OCI-LY7 (cell line): ENCODE results near the gene SORCS1. TPM values are rescaled to one million over a fixed set of nuclear protein-coding genes. Genes with fewer than 3 reads are reported as not detected.

Source experiments
- BruUV-seq: library from RNA; stranded (reverse); fragments of 400-500 nt; replicated peaks from 2 replicates; lab custom pipeline; 2021; lab: Mats Ljungman, UMichigan
- CTCF ChIA-PET: fragments of 300-600 bp; sonication (Branson Sonifier 250); formaldehyde crosslinking; loops from one replicate; lab custom pipeline; 2022; ENCODE audit warnings: antibody characterized with exemption; ENCODE audit not compliant: unreplicated experiment; lab: Charles Lee
- POLR2A ChIA-PET: fragments of 300-600 bp; sonication (Branson Sonifier 250); formaldehyde crosslinking; loops from one replicate; lab custom pipeline; 2022; ENCODE audit warnings: antibody characterized with exemption; lab: Charles Lee
- DNase-seq: peaks from one replicate; pipeline ENCODE4 v3.0.0-alpha.2; 2015; ENCODE audit warnings: low spot score
- H2AFZ ChIP-seq: fragments of 200-600 bp; sonication (generic), shearing (Covaris generic); 2 replicates; pipeline ENCODE4 v1.6.1; 2014; ENCODE audit warnings: mild to moderate bottlenecking, antibody characterized with exemption, low read length, moderate library complexity
- H3K27ac ChIP-seq: fragments of 200-600 bp; sonication (generic); 2 replicates; pipeline ENCODE4 v1.5.1; 2014; ENCODE audit warnings: mixed run types, low read depth, mild to moderate bottlenecking, moderate library complexity, low read length, inconsistent platforms; ENCODE audit not compliant: poor library complexity, severe bottlenecking
- H3K36me3 ChIP-seq: fragments of 200-600 bp; sonication (generic); 2 replicates; pipeline ENCODE4 v1.6.1; 2014; ENCODE audit warnings: mild to moderate bottlenecking, antibody characterized with exemption, low read length, moderate library complexity, mixed read lengths; ENCODE audit not compliant: insufficient read depth
- H3K4me1 ChIP-seq: fragments of 200-600 bp; sonication (generic); 2 replicates; pipeline ENCODE4 v1.5.1; 2014; ENCODE audit warnings: mild to moderate bottlenecking, low read length; ENCODE audit not compliant: insufficient read depth, poor library complexity, severe bottlenecking
- H3K4me2 ChIP-seq: fragments of 200-600 bp; sonication (generic); 2 replicates; pipeline ENCODE4 v1.6.1; 2014; ENCODE audit warnings: mild to moderate bottlenecking, low read length
- H3K4me3 ChIP-seq: fragments of 200-600 bp; sonication (generic); 2 replicates; pipeline ENCODE4 v1.5.1; 2014; ENCODE audit warnings: mild to moderate bottlenecking, low read depth, low read length; ENCODE audit not compliant: poor library complexity, severe bottlenecking
- H3K79me2 ChIP-seq: fragments of 200-600 bp; sonication (generic); 2 replicates; pipeline ENCODE4 v1.6.1; 2016; ENCODE audit warnings: low read depth, mild to moderate bottlenecking, low read length, moderate library complexity, mixed read lengths; ENCODE audit not compliant: insufficient read depth
- H3K9me2 ChIP-seq: fragments of 200-600 bp; sonication (generic); 2 replicates; pipeline ENCODE4 v1.6.1; 2016; ENCODE audit warnings: mild to moderate bottlenecking, low read length, mixed read lengths; ENCODE audit not compliant: insufficient read depth
- H3K9me3 ChIP-seq: fragments of 200-600 bp; sonication (generic); 2 replicates; pipeline ENCODE4 v1.6.1; 2014; ENCODE audit warnings: mild to moderate bottlenecking, mixed run types, low read length, mixed read lengths
- H4K20me1 ChIP-seq: fragments of 200-600 bp; sonication (generic); 2 replicates; pipeline ENCODE4 v1.6.1; 2014; ENCODE audit warnings: mild to moderate bottlenecking, antibody characterized with exemption, low read length, moderate library complexity, mixed read lengths; ENCODE audit not compliant: insufficient read depth
- EZH2phosphoT487 ChIP-seq: fragments of 200-600 bp; sonication (generic); IDR thresholded peaks from 2 replicates; pipeline ENCODE4 v1.6.1; 2018; ENCODE audit warnings: low read depth, borderline replicate concordance, mild to moderate bottlenecking, mixed run types, antibody characterized with exemption, low read length, moderate library complexity, mixed read lengths
- intact Hi-C: fragments of 100-400 bp; cut with micrococcal nuclease; formaldehyde crosslinking; loops from one replicate; pipeline ENCODE4 v1.10.0; 2022; ENCODE audit not compliant: unreplicated experiment
- small RNA-seq: library from RNA; depleted of rRNA; stranded (forward); fragments of <200 nt; gene quantifications from one replicate; pipeline ENCODE3, GENCODE V24; 2014
- total RNA-seq, 2 experiments: library from RNA; depleted of rRNA in 1 of 2; stranded (reverse); fragments of >200 nt in 1 of 2; shearing (Covaris generic) in 1 of 2; gene quantifications; 2 replicates each; pipeline ENCODE4 v1.2.3, GENCODE V29; 2014 to 2022
- TF ChIP-seq, protein P1 (sequence below): fragments of 200-600 bp; sonication (generic); conservative IDR thresholded peaks from 2 replicates; pipeline ENCODE4 v1.5.1; 2014; ENCODE audit warnings: mild to moderate bottlenecking, antibody characterized with exemption, low read length, moderate library complexity, mixed read lengths

Gene SORCS1
- total RNA-seq, 2 experiments from 2014 or later: not detected

DNA sequence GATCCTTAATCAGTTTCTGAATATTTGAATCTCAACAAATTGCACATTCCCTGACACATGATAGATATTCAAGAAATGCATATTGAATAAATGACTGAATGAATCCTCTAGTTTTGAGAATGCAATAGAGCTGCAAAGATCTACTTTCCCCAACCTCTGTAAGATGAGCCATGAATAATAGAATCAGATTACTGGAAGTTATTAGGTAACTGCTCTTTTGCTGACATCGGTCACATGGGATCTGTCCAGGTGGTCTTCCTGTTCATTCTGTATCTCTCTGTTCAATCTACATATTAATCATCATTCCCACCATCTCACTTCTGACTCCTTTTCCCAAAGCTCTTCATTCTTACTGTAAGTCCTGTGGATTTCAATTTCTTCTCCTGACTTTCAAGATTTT, 638.7 kb downstream of the SORCS1 start:
- Histone ChIP-seq H3K27ac (no peak overlapping the region), H3K79me2 (no peaks in the 10 kb centered on the region), H4K20me1 (no peaks in the 10 kb centered on the region), H3K36me3 (no peaks in the 10 kb centered on the region), H3K9me3 (no peaks in the 10 kb centered on the region), H3K4me3 (no peak overlapping the region), H3K4me1 (no peaks in the 10 kb centered on the region), H3K4me2 (no peak overlapping the region), H3K9me2 (no peaks in the 10 kb centered on the region), H2AFZ (no peak overlapping the region)
- no TSS peak for BruUV-seq
- TF ChIP-seq, protein P1, sequence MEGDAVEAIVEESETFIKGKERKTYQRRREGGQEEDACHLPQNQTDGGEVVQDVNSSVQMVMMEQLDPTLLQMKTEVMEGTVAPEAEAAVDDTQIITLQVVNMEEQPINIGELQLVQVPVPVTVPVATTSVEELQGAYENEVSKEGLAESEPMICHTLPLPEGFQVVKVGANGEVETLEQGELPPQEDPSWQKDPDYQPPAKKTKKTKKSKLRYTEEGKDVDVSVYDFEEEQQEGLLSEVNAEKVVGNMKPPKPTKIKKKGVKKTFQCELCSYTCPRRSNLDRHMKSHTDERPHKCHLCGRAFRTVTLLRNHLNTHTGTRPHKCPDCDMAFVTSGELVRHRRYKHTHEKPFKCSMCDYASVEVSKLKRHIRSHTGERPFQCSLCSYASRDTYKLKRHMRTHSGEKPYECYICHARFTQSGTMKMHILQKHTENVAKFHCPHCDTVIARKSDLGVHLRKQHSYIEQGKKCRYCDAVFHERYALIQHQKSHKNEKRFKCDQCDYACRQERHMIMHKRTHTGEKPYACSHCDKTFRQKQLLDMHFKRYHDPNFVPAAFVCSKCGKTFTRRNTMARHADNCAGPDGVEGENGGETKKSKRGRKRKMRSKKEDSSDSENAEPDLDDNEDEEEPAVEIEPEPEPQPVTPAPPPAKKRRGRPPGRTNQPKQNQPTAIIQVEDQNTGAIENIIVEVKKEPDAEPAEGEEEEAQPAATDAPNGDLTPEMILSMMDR: no peak
- TF ChIP-seq EZH2phosphoT487: no peak
- no peak for DNase-seq
- ChIA-PET POLR2A (no interaction called here), CTCF (no interaction called here)
- intact Hi-C loops: no loop called here

Small RNAs within 50 kb of the gene (small RNA-seq; reads per million reads assigned to genes)
- 3.0 reads per million, percentile 85 among the genes with 10 or more reads in this experiment for gene RNA5SP325
